DOHH2 (cell line): ENCODE results near the gene TAF1C.

ENCODE experiments used
- H3F3A ChIP-seq: fragments of 200-600 bp; sonication (generic), shearing (Covaris generic); 2 replicates; pipeline ENCODE4 v1.6.0; 2016; ENCODE audit warnings: antibody characterized with exemption, mild to moderate bottlenecking; ENCODE audit not compliant: control insufficient read depth, insufficient read depth
- H3K27ac ChIP-seq: fragments of 200-600 bp; sonication (generic); 2 replicates; pipeline ENCODE4 v1.5.1; 2014; ENCODE audit warnings: low read depth, mild to moderate bottlenecking, low read length, moderate library complexity
- H3K27me3 ChIP-seq: fragments of 200-600 bp; sonication (generic); 2 replicates; pipeline ENCODE4 v1.6.1; 2014; ENCODE audit warnings: mild to moderate bottlenecking, low read length, mixed read lengths; ENCODE audit not compliant: control insufficient read depth
- H3K36me3 ChIP-seq: fragments of 200-600 bp; sonication (generic); 2 replicates; pipeline ENCODE4 v1.6.1; 2014; ENCODE audit warnings: mild to moderate bottlenecking, low read length, moderate library complexity, mixed read lengths; ENCODE audit not compliant: control insufficient read depth
- H3K4me1 ChIP-seq: fragments of 200-600 bp; sonication (generic); 2 replicates; pipeline ENCODE4 v1.6.1; 2014; ENCODE audit warnings: mild to moderate bottlenecking, low read length, mixed read lengths; ENCODE audit not compliant: control insufficient read depth
- H3K4me2 ChIP-seq: fragments of 200-600 bp; sonication (generic); 2 replicates; pipeline ENCODE4 v1.6.0; 2014; ENCODE audit warnings: mild to moderate bottlenecking, low read length, moderate library complexity
- H3K4me3 ChIP-seq: fragments of 200-600 bp; sonication (generic); 2 replicates; pipeline ENCODE4 v1.5.1; 2014; ENCODE audit warnings: mild to moderate bottlenecking, low read length, mixed read lengths
- H3K79me2 ChIP-seq: fragments of 200-600 bp; sonication (generic); 2 replicates; pipeline ENCODE4 v1.6.1; 2014; ENCODE audit warnings: mild to moderate bottlenecking, low read length, mixed read lengths; ENCODE audit not compliant: control insufficient read depth
- H3K9me2 ChIP-seq: fragments of 200-600 bp; sonication (generic); replicated peaks from 2 replicates; pipeline ENCODE4 v1.6.1; 2014; ENCODE audit warnings: mild to moderate bottlenecking, low read length, mixed read lengths; ENCODE audit not compliant: control insufficient read depth
- H3K9me3 ChIP-seq: fragments of 200-600 bp; sonication (generic); 2 replicates; pipeline ENCODE4 v1.6.1; 2014; ENCODE audit warnings: antibody characterized with exemption, low read length, mixed read lengths; ENCODE audit not compliant: control insufficient read depth, insufficient read depth
- H4K20me1 ChIP-seq: fragments of 200-600 bp; sonication (generic); 2 replicates; pipeline ENCODE4 v1.6.0; 2014; ENCODE audit warnings: low read depth, mild to moderate bottlenecking, antibody characterized with exemption, low read length, moderate library complexity; ENCODE audit not compliant: control insufficient read depth, insufficient read depth
- EZH2phosphoT487 ChIP-seq: fragments of 200-600 bp; sonication (generic); IDR thresholded peaks from 2 replicates; pipeline ENCODE4 v1.6.1; 2017; ENCODE audit warnings: borderline replicate concordance, mild to moderate bottlenecking, antibody characterized with exemption, low read length, moderate library complexity, mixed read lengths
- TF ChIP-seq, protein P1 (sequence below): fragments of 200-600 bp; sonication (generic); IDR thresholded peaks from one replicate; pipeline ENCODE4 v1.5.1; 2014; ENCODE audit warnings: antibody characterized with exemption, mild to moderate bottlenecking, low read depth, low read length; ENCODE audit not compliant: poor library complexity, severe bottlenecking

The TAF1C gene

DNA sequence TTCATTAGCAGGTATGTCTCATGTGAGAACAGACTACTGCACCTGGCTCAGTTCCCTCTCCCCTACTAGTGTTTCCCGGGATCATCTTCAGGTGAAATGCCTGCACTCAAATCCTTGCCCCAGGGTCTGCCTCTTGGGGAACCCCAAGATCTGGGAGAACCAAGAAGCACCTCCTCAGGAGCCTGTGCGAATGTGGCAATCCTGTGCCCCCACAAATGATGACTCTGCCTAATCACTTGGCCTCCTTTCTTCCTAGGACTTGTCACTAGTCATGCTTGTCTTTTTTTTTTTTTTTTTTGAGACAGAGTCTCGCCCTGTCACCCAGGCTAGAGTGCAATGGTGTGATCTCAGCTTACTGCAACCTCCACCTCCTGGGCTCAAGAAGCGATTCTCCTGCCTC is 25.8 kb upstream of the TAF1C start:
- no peaks in the 10 kb centered on the region for H3K79me2 ChIP-seq
- H4K20me1 ChIP-seq: no peaks in the 10 kb centered on the region
- H3K27ac ChIP-seq: no peak overlapping the region
- H3K4me3 ChIP-seq: no peak overlapping the region
- no peaks in the 10 kb centered on the region for H3F3A ChIP-seq
- H3K9me3 ChIP-seq: no peaks in the 10 kb centered on the region
- no peak for TF ChIP-seq EZH2phosphoT487
- TF ChIP-seq, protein P1, sequence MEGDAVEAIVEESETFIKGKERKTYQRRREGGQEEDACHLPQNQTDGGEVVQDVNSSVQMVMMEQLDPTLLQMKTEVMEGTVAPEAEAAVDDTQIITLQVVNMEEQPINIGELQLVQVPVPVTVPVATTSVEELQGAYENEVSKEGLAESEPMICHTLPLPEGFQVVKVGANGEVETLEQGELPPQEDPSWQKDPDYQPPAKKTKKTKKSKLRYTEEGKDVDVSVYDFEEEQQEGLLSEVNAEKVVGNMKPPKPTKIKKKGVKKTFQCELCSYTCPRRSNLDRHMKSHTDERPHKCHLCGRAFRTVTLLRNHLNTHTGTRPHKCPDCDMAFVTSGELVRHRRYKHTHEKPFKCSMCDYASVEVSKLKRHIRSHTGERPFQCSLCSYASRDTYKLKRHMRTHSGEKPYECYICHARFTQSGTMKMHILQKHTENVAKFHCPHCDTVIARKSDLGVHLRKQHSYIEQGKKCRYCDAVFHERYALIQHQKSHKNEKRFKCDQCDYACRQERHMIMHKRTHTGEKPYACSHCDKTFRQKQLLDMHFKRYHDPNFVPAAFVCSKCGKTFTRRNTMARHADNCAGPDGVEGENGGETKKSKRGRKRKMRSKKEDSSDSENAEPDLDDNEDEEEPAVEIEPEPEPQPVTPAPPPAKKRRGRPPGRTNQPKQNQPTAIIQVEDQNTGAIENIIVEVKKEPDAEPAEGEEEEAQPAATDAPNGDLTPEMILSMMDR: no peak
- H3K4me2 ChIP-seq: no peak overlapping the region
- H3K27me3 ChIP-seq: no peaks in the 10 kb centered on the region
- H3K36me3 ChIP-seq: no peaks in the 10 kb centered on the region
- H3K9me2 ChIP-seq: no peaks in the 10 kb centered on the region
- no peaks in the 10 kb centered on the region for H3K4me1 ChIP-seq

DNA sequence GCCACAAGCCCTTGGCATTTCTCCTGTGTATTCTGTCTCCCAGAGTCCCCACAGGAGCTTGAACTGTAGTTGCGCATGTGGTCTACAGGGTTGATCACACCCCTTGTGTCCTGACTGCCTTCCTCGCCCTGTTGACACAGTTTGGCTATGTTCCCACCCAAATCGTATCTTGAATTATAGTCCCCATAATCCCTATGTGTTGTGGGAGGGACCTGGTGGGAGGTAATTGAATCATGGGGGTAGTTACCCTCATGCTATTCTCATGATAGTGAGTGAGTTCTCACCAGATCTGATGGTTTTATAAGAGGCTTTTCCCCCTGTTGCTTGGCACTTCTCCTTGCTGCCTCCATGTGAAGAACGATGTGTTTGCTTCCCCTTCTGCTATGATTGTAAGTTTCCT is 25.3 kb upstream of the TAF1C start:
- no peaks in the 10 kb centered on the region for H3K36me3 ChIP-seq

DNA sequence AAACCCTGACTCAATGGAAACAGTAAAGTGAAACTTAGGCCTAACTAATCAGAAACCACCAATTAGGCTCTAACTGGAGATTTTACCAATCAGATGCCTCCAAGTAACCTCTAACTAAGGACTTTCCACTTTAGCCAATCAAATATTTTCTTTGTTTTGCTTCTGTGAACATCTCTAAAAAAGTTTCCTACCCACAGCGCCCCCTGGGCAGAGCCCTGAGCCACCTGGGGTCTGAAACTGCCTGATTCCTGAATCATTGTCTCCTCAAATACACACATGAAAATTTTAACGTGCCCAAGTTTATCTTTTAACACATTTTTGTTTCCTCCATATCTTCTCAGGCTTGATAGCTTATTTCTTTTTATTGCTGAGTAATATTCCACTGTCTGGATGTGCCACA is 23.1 kb upstream of the TAF1C start:
- H3K4me2 ChIP-seq: no peak overlapping the region
- H3K4me1 ChIP-seq: no peaks in the 10 kb centered on the region
- no peak overlapping the region for H3K4me3 ChIP-seq
- TF ChIP-seq, protein P1: peak; percentile 58
- no peak for TF ChIP-seq EZH2phosphoT487
- no peaks in the 10 kb centered on the region for H3K9me2 ChIP-seq
- no peaks in the 10 kb centered on the region for H3F3A ChIP-seq
- no peaks in the 10 kb centered on the region for H3K79me2 ChIP-seq
- no peaks in the 10 kb centered on the region for H3K9me3 ChIP-seq
- H3K27me3 ChIP-seq: no peaks in the 10 kb centered on the region
- no peaks in the 10 kb centered on the region for H4K20me1 ChIP-seq
- no peak overlapping the region for H3K27ac ChIP-seq
- H3K36me3 ChIP-seq: no peaks in the 10 kb centered on the region

More for the DNA sequence above, 25.3 kb upstream of the TAF1C start:
- no peaks in the 10 kb centered on the region for H3K9me3 ChIP-seq
- no peak overlapping the region for H3K4me3 ChIP-seq
- H3K4me2 ChIP-seq: no peak overlapping the region
- H3K79me2 ChIP-seq: no peaks in the 10 kb centered on the region
- no peaks in the 10 kb centered on the region for H4K20me1 ChIP-seq
- no peak for TF ChIP-seq EZH2phosphoT487
- TF ChIP-seq, protein P1: no peak
- no peaks in the 10 kb centered on the region for H3K4me1 ChIP-seq
- no peaks in the 10 kb centered on the region for H3K9me2 ChIP-seq
- no peak overlapping the region for H3K27ac ChIP-seq
- no peaks in the 10 kb centered on the region for H3F3A ChIP-seq
- no peaks in the 10 kb centered on the region for H3K27me3 ChIP-seq

DNA sequence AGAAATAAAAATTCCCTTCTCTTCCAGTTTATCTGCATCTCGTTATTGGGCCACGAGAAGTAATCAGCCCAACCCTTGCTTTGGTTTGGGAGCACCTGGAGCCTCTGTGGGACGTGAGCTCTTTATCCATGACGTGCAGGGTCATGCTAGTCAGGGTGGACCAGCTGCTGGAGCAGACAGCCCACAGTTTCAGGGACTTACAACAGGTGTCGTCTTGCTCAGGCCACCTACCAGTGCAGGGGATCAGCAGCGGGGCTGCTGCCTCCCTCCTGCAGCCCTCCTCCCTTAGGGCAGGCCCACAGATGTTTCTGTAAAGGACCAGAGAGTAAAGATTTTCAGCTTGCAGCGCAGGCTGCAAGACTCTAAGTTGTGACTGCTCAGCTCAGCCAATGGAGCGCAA is 21.0 kb upstream of the TAF1C start:
- no peaks in the 10 kb centered on the region for H3K9me2 ChIP-seq
- H3K27ac ChIP-seq: no peak overlapping the region
- TF ChIP-seq EZH2phosphoT487: no peak
- TF ChIP-seq, protein P1: no peak
- no peak overlapping the region for H3K4me2 ChIP-seq
- H3K27me3 ChIP-seq: no peaks in the 10 kb centered on the region
- H3F3A ChIP-seq: no peaks in the 10 kb centered on the region
- H3K4me3 ChIP-seq: no peak overlapping the region
- H3K79me2 ChIP-seq: no peaks in the 10 kb centered on the region
- H3K9me3 ChIP-seq: no peaks in the 10 kb centered on the region
- H3K36me3 ChIP-seq: no peaks in the 10 kb centered on the region
- H4K20me1 ChIP-seq: no peaks in the 10 kb centered on the region
- no peaks in the 10 kb centered on the region for H3K4me1 ChIP-seq
